SH-SY5Y (cell line): ENCODE measurements around the gene EOGT.

Experiments
- GATA2 ChIP-seq: IDR thresholded peaks from 2 replicates; pipeline ENCODE4 v1.6.1; 2011; ENCODE audit warnings: mild to moderate bottlenecking, low read depth, low read length
- GATA3 ChIP-seq: IDR thresholded peaks from 2 replicates; pipeline ENCODE4 v1.6.1; 2011; ENCODE audit warnings: low read depth, mild to moderate bottlenecking, low read length, moderate library complexity

The EOGT gene

GRCh38 chr3:68945225-68945624 lies 68.3 kb downstream of the EOGT start:
- TF ChIP-seq GATA3 = no peak; the same call in 1 of the 2 replicates

GRCh38 chr3:68943753-68944500 lies 69.6 kb downstream of the EOGT start:
- TF ChIP-seq GATA2 = no peak

GRCh38 chr3:68941055-68941454 lies 72.4 kb downstream of the EOGT start:
- no peak for TF ChIP-seq GATA2
- no peak for TF ChIP-seq GATA3

GRCh38 chr3:68936856-68937255 lies 76.6 kb downstream of the EOGT start:
- TF ChIP-seq GATA2 (no peak), GATA3 (no peak)

GRCh38 chr3:68935778-68936177 lies 77.7 kb downstream of the EOGT start:
- TF ChIP-seq GATA3 = no peak
- no peak for TF ChIP-seq GATA2

- TF ChIP-seq GATA2 (no peak), GATA3 (no peak)
These were observed 81.9 kb downstream of the EOGT start for GRCh38 chr3:68931406-68932149.
